GM19025 (cell line): ENCODE measurements around the gene RTTN.

Experiments
- ATAC-seq: cut with Tn5 transposase; IDR thresholded peaks from one replicate; pipeline ENCODE4 v1.9.1; 2021; ENCODE audit warnings: mild to moderate bottlenecking, low read depth, moderate library complexity; ENCODE audit not compliant: unreplicated experiment

The RTTN gene

DNA sequence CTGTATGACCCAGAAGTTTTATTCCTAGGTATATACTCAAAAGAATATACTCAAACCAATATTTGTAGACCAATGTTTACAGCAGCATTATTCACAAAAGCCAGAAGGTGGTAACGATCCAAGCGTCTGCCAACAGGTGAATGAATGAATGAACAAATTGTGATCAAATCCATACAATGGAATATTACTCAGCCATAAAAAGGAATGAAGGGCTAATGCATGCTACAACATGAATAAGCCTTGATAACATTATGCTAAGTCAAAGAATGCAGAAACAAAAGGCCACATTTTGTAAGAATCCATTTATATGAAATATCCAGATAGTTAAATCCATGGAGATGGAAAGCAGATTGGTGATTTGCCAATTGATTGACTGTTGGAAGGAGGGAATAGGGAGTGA is 252.3 kb downstream of the RTTN start:
- ATAC-seq: no peak
